Measurements from ENCODE around the gene PDZD2.
"Not testable (repeated sequence)": the region's sequence is repeated elsewhere in the genome, so short reads cannot be mapped to it uniquely, and the experiment has no call there.

PDZD2 gene

GRCh38 chr5:31770998-31771397 is 132.1 kb downstream of the PDZD2 start:
- DNase-seq (ENCODE audit: low spot score), result no peak
- Histone ChIP-seq H3K27ac (no peak overlapping the region), H3K4me3 (no peak overlapping the region)
- TF ChIP-seq CTCF (IDR thresholded peaks at IDR 0.05), result no peak

DNA sequence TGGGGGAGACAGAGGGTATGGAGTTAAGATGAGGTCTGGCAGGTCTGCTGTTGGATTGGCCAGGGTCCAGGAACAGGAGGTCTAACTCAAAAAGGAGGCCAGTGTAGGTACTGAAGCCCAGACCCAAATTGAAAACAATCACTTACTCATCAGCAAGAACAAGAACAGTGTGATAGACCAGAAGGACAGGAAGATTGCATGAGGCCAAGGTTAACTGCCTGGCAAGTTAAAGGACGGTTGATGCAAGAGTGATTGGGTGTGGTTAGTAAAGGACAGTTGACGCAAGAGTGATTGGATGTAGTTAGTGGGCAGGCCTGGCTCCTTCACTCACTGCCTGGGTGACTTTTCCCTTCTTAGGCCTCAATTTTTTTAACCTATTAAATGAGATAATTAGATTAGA is 132.6 kb downstream of the PDZD2 start:
- no peak for DNase-seq (ENCODE audit: low spot score)
- H3K4me3 ChIP-seq, result no peak overlapping the region
- no peak overlapping the region for H3K27ac ChIP-seq
- no peak for TF ChIP-seq CTCF (IDR thresholded peaks at IDR 0.05)

DNA sequence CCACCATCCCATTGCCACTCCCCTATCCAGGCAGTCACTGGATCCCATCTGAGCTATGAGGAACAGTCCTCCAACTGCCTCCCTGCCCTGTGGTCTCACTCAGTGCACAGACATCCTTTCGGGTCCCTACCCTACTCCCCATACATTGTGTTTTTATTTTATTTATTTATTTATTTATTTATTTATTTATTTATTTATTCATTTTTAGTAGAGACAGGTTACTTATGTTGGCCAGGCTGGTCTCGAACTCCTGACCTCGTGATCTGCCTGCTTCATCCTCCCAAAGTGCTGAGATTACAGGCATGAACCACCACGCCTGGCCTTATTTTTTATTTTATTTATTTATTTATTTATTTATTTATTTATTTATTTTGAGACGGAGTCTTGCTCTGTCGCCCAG is 137.4 kb downstream of the PDZD2 start:
- H3K4me3 ChIP-seq; DNase-seq (ENCODE audit: low spot score): not testable (repeated sequence)
- peak overlapping the region in 1 of 2 donors; percentile 23 for H3K27ac ChIP-seq

GRCh38 chr5:31776976-31777651 is 138.2 kb downstream of the PDZD2 start:
- DNase-seq (ENCODE audit: low spot score), result no peak
- Histone ChIP-seq H3K4me3 (no peak overlapping the region), H3K27ac (no peak overlapping the region)
- TF ChIP-seq CTCF (IDR thresholded peaks at IDR 0.05), result no peak

DNA sequence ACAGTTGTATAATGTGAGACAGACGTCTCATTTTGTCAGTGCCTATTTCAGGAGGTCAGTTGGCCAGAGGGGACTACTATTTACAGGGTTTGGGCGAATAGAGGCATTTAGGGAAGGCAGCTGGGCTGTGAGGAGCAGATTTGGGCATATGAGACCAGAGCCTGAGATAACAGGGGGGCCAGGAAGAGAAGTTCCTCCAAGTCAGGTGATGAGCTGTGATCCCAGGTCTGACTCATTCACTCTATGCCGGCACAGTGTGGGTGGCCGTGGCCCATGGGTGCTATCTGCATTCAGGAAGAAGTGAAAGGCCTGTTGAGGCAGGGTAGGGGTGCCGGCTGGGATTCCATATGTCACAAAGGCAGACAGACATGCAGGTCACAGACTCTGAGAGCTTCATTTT is 142.8 kb downstream of the PDZD2 start:
- no peak for TF ChIP-seq CTCF (IDR thresholded peaks at IDR 0.05)
- H3K27ac ChIP-seq, result no peak overlapping the region
- no peak overlapping the region for H3K4me3 ChIP-seq
- no peak for DNase-seq (ENCODE audit: low spot score)

DNA sequence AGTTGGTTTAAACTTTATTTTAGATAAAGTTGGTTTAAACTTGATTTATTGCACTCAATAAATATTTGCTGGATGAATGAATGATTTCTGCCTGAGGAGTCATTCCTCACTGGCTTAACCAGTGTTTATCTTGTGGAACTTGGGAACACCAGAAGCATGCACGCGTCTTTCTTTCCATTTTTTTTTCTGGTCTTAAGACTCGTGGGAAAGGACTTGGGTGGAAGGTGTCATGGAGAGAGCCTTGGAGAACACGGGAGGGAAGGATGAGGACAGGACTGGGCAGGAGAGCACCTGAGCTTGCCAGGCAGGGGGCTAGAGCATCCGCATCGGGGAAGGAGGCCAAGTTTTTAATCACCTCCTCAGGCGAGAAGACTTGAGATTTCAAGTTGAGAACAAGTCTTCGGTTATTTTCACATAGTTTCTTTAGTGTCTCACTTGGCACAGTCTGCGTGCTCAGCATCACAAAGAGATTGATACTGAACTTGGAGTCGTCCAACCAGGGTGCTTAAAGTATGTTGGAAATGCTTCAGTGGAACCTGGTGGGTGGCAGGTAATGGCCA is 144.2 kb downstream of the PDZD2 start:
- no peak for DNase-seq (ENCODE audit: low spot score)
- no peak overlapping the region for H3K4me3 ChIP-seq
- no peak for TF ChIP-seq CTCF (IDR thresholded peaks at IDR 0.05)
- no peak overlapping the region for H3K27ac ChIP-seq

GRCh38 chr5:31783731-31784130 is 144.8 kb downstream of the PDZD2 start:
- Histone ChIP-seq H3K27ac (no peak overlapping the region), H3K4me3 (no peak overlapping the region)
- DNase-seq (ENCODE audit: low spot score), result no peak
- no peak for TF ChIP-seq CTCF (IDR thresholded peaks at IDR 0.05)
